ENCODE results near the gene ARID1B.

GRCh38 chr6:157163434-157164159 lies 386.4 kb downstream of the ARID1B start:
- no peak for TF ChIP-seq EZH2phosphoT487 (IDR thresholded peaks at IDR 0.05)
- no peak for TF ChIP-seq CTCF (IDR thresholded peaks at IDR 0.05)

All from neural progenitor cell (in vitro differentiated cells).